RWPE2 (cell line): ENCODE data around the gene NR0B1.

Source experiments
- ATAC-seq: fragments of 200-7000 bp; cut with Tn5 transposase; 3 replicates; pipeline ENCODE4 v1.9.1; 2021; ENCODE audit warnings: low read depth
- DNase-seq: peaks from one replicate; pipeline ENCODE4 v3.0.0-alpha.2; 2020; ENCODE audit warnings: low spot score
- H3K27ac ChIP-seq: fragments of 450-650 bp; 2 replicates; pipeline ENCODE4 v1.5.1; 2017; ENCODE audit warnings: mild to moderate bottlenecking; ENCODE audit not compliant: poor library complexity, severe bottlenecking
- H3K27me3 ChIP-seq: fragments of 250-450 bp; sonication (Bioruptor Pico); 2 replicates; pipeline ENCODE4 v1.5.1; 2021; ENCODE audit warnings: mild to moderate bottlenecking, moderate library complexity; ENCODE audit not compliant: insufficient read depth, poor library complexity, severe bottlenecking
- H3K36me3 ChIP-seq: fragments of 250-450 bp; sonication (Bioruptor Pico); 2 replicates; pipeline ENCODE4 v1.5.1; 2020; ENCODE audit warnings: low read depth, mild to moderate bottlenecking, moderate library complexity
- H3K4me1 ChIP-seq: fragments of 250-450 bp; sonication (Bioruptor Pico); 2 replicates; pipeline ENCODE4 v1.5.1; 2021; ENCODE audit warnings: mild to moderate bottlenecking, moderate library complexity; ENCODE audit not compliant: insufficient read depth, poor library complexity, severe bottlenecking
- H3K4me3 ChIP-seq: fragments of 250-450 bp; sonication (Bioruptor Pico); 2 replicates; pipeline ENCODE4 v1.5.1; 2021; ENCODE audit warnings: mild to moderate bottlenecking, moderate library complexity; ENCODE audit not compliant: severe bottlenecking
- H3K9me3 ChIP-seq: fragments of 250-450 bp; sonication (Bioruptor Pico); 2 replicates; pipeline ENCODE4 v1.5.1; 2021; ENCODE audit warnings: mild to moderate bottlenecking, moderate library complexity; ENCODE audit not compliant: severe bottlenecking
- CTCF ChIP-seq: fragments of 450-650 bp; IDR thresholded peaks from one replicate; pipeline ENCODE4 v1.5.1; 2017; ENCODE audit warnings: mild to moderate bottlenecking, moderate library complexity; ENCODE audit not compliant: poor library complexity, severe bottlenecking

The NR0B1 gene

GRCh38 chrX:30301208-30301607, 8.0 kb downstream of the NR0B1 start:
- no peak overlapping the region for H3K27ac ChIP-seq
- TF ChIP-seq CTCF = no peak

GRCh38 chrX:30296408-30297254, 12.6 kb downstream of the NR0B1 start:
- DNase-seq (no peak), ATAC-seq (no peak)
- no peak for TF ChIP-seq CTCF
- H3K9me3 ChIP-seq = no peaks in the 10 kb centered on the region
- no peak overlapping the region for H3K4me3 ChIP-seq
- no peaks in the 10 kb centered on the region for H3K4me1 ChIP-seq
- H3K27ac ChIP-seq = no peak overlapping the region
- H3K36me3 ChIP-seq = no peaks in the 10 kb centered on the region
- no peaks in the 10 kb centered on the region for H3K27me3 ChIP-seq

More at GRCh38 chrX:30301208-30301607, 8.0 kb downstream of the NR0B1 start:
- DNase-seq = no peak
- ATAC-seq = no peak
- no peaks in the 10 kb centered on the region for H3K9me3 ChIP-seq
- H3K4me1 ChIP-seq = peaks cover 4% of the 10 kb centered on the region
- H3K4me3 ChIP-seq = no peak overlapping the region
- no peaks in the 10 kb centered on the region for H3K27me3 ChIP-seq
- H3K36me3 ChIP-seq = no peaks in the 10 kb centered on the region

GRCh38 chrX:30283456-30284200, 25.6 kb downstream of the NR0B1 start:
- H3K27me3 ChIP-seq = no peaks in the 10 kb centered on the region
- peak; percentile 94 for ATAC-seq
- DNase-seq = no peak
- no peak for TF ChIP-seq CTCF
- H3K27ac ChIP-seq = peak overlapping the region; percentile 58
- H3K4me1 ChIP-seq = peaks cover 19% of the 10 kb centered on the region
- no peaks in the 10 kb centered on the region for H3K36me3 ChIP-seq
- no peaks in the 10 kb centered on the region for H3K9me3 ChIP-seq
- no peak overlapping the region for H3K4me3 ChIP-seq

- Histone ChIP-seq H3K27ac (peak overlapping the region; percentile 58), H3K36me3 (no peaks in the 10 kb centered on the region), H3K4me3 (no peak overlapping the region), H3K27me3 (no peaks in the 10 kb centered on the region), H3K9me3 (no peaks in the 10 kb centered on the region), H3K4me1 (peaks cover 19% of the 10 kb centered on the region)
- no peak for TF ChIP-seq CTCF
- ATAC-seq = 0 out of 3 replicates have a peak, but pooled peaks have one; percentile 32
- no peak for DNase-seq
Measured at GRCh38 chrX:30282527-30282926, 26.7 kb downstream of the NR0B1 start.
